Omental fat pad (tissue), 4 donors: Measurements from ENCODE around the gene SNX27. TPM values are rescaled to one million over a fixed set of nuclear protein-coding genes. Genes with fewer than 3 reads are reported as not detected.

Experiments
- ATAC-seq: fragments of 150-250 bp; one replicate; pipeline ENCODE4 v1.9.1; 2016; ENCODE audit warnings: mild to moderate bottlenecking, moderate library complexity; ENCODE audit not compliant: low FRiP score
- DNase-seq: peaks from one replicate; pipeline ENCODE4 v3.0.0-alpha.2; 2019; ENCODE audit warnings: low spot score
- total RNA-seq, 4 donors: library from RNA; depleted of rRNA; stranded (reverse); fragments of >200 nt; gene quantifications; one replicate each; pipeline ENCODE4 v1.1.0, GENCODE V29; 2016
- TF ChIP-seq, protein P1 (sequence below), 3 donors: fragments of 450-650 bp; IDR thresholded peaks; one replicate each; pipeline ENCODE4 v1.5.1; 2016 to 2017; ENCODE audit warnings: antibody characterized with exemption in 3 of 3, mild to moderate bottlenecking in 3 of 3, moderate library complexity in 2 of 3

Gene SNX27
- total RNA-seq, 4 donors from 2014 or later: 21.3 to 41.9 (median 33.6) TPM

DNA sequence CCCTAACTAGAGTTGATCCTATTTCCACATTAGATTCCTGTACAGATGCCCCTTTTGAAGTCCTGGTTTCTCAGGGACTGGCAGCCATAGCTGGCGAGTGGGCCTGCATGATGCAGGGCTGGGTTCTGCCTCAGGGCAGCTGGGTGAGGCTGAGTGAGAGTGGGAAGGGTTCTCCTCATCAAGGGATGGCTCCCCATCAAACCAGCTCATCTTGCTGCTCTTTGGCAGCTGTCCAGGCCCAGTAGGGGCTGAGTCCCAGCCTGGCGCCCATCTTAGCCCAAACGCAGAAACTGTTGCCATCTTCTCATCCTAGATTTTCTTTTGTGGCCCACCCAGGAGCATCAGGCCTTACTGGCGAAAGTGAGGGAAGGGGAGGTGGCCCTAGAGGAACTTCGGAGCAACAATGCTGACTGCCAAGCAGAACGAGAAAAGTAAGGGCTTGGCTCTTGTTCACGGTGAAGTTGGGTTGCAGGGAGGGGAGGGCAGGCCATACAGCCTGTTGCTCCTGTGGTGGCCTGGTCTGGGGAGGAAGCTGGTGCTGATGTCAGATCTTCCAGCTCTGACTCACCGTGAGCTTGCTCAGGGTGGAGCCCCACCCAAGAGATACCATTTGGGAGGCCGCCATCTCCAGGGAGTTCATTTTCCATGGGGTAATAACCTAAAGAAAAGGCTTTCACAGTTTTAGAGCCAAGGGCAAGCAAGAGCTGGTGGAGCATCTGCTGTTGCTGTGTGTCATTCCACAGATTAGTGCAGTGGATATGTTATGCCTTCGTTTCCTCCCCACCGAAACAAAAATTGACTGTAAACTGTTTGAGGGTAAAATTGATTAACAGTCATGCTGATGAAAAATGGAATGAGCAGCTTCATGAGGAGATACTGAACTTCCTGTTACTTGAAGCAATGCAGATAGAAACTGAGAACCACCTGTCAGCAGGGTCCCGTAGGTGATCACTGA is 37.0 kb upstream of the SNX27 start:
- peak; percentile 96 for ATAC-seq
- no peak for DNase-seq
- TF ChIP-seq, protein P1, sequence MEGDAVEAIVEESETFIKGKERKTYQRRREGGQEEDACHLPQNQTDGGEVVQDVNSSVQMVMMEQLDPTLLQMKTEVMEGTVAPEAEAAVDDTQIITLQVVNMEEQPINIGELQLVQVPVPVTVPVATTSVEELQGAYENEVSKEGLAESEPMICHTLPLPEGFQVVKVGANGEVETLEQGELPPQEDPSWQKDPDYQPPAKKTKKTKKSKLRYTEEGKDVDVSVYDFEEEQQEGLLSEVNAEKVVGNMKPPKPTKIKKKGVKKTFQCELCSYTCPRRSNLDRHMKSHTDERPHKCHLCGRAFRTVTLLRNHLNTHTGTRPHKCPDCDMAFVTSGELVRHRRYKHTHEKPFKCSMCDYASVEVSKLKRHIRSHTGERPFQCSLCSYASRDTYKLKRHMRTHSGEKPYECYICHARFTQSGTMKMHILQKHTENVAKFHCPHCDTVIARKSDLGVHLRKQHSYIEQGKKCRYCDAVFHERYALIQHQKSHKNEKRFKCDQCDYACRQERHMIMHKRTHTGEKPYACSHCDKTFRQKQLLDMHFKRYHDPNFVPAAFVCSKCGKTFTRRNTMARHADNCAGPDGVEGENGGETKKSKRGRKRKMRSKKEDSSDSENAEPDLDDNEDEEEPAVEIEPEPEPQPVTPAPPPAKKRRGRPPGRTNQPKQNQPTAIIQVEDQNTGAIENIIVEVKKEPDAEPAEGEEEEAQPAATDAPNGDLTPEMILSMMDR (IDR thresholded peaks at IDR 0.05): no peak

DNA sequence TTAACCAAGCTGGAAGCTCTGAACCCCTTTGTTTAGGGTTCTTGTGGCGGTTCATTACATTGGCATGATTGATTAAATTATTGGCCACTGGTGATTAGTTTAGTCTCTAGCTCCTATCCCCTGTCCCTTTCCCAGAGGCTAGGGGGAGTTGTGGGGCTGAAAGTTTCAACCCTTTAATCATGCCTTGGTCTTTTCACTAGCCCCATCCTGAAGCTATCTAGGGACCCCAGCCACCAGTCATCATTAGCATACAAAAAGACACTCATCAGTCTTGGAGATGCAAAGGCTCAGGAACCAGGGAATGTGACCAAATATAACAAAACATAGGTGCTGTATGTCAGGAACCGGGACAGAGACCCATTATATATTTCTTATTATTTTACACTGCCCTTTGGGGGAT is 34.7 kb upstream of the SNX27 start:
- TF ChIP-seq, protein P1 (IDR thresholded peaks at IDR 0.05): no peak
- DNase-seq (no peak), ATAC-seq (no peak)

DNA sequence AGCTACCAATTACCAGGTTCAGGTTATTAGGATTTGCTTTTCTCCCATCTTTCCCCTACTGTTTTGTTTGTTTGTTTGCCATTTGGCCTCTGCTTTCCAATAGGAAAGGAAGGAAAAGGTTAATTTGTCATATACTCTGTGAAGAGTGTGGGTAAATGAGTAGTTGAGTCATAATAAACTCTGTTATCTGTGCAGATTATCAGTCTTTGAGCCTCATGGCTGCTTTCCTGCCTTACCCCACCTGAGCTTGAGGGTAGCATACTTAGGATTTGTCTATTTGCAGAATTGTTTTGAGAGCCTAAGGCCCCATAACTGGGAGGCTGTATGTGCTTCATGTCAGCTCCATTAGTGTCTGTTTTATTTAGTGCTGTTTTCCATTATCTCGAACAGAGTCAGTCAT is 32.9 kb upstream of the SNX27 start:
- DNase-seq (no peak), ATAC-seq (no peak)
- TF ChIP-seq, protein P1 (IDR thresholded peaks at IDR 0.05): no peak

DNA sequence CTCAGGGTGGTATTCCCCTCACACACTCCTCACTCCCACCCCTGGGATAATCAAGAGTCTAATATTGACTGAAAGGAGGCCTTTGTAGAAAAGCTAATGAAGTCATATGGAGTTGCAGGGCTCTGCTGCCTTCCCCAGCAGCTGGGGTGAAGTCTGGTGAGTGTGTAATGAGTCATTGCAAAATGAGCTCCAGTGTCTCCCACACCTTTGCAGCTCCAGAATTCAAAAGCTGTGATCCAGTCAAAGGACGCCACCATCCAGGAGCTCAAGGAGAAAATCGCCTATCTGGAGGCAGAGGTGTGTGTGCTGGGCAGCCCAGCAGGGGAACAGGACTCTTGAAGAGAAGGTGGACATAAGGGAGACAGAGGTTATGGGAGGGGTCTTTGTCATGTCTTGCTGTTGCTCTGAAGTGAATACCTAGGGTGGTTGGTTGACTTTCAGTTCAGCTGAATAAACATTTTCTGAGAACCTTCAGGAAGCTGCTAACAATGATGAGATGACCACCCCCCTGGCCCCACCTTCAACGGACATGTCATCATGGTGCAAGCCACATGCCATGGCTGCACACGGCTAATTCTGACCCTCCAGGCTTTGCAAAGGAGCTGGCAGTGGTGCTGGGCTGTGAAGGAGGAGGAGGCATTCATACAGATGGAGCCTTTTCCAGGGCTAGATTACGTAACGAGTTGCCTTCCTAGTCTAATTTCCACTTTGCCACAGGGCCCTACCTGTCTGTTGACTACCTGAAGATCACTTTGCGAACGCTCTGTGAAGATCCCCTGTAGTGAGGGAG is 32.2 kb upstream of the SNX27 start:
- TF ChIP-seq, protein P1 (IDR thresholded peaks at IDR 0.05): no peak
- ATAC-seq: no peak
- DNase-seq: no peak

DNA sequence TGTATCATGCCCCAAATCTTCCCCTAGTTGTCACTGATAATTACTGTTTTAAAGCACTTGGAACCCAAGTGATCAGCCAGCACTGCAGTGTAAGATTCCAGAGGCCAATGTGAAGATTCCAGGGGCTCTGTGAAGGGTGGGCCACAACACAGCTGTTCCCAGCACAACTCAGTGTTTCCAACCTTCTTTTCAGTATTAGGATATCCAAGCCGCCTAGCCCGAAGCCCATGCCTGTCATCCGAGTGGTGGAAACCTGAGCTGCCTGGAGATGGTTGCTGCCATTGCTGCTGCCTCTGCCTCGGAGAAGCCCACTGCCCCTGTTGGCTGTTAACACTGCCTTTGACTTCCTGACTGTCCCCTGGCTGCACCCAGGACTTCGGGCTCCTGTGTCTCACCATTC is 30.4 kb upstream of the SNX27 start:
- no peak for ATAC-seq
- TF ChIP-seq, protein P1 (IDR thresholded peaks at IDR 0.05): no peak
- no peak for DNase-seq

DNA sequence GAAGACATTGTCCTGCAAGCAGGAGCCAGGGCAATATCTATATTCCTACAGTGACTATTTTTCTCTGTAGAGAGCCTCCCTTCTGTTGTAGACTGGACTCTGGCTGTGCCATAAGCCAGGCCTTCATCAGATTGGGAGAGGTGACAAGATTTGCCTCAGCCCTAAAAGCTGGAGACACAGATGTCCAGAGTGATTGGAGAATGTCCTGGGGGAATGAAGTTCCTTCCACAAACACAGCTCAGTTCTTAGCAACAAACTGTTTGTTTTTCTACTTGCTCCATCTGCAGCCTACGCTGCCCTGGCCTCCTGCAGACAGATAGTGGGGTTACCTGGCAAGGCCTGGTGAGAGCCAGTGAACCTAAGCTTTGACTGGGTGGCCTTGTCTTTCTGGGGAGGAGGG is 29.9 kb upstream of the SNX27 start:
- TF ChIP-seq, protein P1 (IDR thresholded peaks at IDR 0.05): no peak
- DNase-seq: no peak
- no peak for ATAC-seq
